ENCODE measurements around the gene KRT8.
"Not testable (repeated sequence)": the region's sequence is repeated elsewhere in the genome, so short reads cannot be mapped to it uniquely, and the experiment has no call there.

The KRT8 gene

GRCh38 chr12:52901715-52902541, 2.9 kb downstream of the KRT8 start:
- no peak for DNase-seq

- DNase-seq = no peak
Observed at GRCh38 chr12:52900896-52901714, 3.8 kb downstream of the KRT8 start.

GRCh38 chr12:52900166-52900895, 4.5 kb downstream of the KRT8 start:
- no peak for DNase-seq

DNA sequence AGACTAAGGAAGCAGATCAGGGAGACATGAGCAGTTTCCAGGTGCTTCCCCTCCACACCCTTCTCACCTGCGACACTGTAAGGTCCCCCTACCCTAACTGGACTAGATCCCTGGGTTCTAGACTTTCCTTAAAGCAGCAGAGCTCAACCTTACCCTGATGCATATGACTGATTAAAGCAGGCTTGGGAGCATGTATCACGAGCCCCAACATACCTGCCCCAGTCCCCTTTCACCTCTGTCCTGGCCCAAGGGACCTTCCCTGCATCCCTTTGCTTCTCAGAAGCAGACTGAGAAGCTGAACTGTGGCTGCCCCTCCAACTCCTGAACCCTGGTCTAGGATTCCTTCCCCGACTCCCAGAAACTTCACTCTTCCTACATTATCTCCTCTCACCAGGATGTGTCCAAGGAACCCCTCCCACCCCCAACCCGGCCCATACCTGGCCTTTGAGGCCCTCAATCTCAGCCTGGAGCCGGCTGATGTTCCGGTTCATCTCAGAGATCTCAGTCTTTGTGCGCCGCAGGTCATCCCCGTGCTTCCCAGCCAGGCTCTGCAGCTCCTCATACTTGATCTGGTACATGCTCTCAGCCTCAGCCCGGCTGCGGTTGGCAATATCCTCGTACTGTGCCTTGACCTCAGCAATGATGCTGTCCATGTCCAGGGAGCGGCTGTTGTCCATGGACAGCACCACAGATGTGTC, 5.4 kb downstream of the KRT8 start:
- no peak for DNase-seq

DNA sequence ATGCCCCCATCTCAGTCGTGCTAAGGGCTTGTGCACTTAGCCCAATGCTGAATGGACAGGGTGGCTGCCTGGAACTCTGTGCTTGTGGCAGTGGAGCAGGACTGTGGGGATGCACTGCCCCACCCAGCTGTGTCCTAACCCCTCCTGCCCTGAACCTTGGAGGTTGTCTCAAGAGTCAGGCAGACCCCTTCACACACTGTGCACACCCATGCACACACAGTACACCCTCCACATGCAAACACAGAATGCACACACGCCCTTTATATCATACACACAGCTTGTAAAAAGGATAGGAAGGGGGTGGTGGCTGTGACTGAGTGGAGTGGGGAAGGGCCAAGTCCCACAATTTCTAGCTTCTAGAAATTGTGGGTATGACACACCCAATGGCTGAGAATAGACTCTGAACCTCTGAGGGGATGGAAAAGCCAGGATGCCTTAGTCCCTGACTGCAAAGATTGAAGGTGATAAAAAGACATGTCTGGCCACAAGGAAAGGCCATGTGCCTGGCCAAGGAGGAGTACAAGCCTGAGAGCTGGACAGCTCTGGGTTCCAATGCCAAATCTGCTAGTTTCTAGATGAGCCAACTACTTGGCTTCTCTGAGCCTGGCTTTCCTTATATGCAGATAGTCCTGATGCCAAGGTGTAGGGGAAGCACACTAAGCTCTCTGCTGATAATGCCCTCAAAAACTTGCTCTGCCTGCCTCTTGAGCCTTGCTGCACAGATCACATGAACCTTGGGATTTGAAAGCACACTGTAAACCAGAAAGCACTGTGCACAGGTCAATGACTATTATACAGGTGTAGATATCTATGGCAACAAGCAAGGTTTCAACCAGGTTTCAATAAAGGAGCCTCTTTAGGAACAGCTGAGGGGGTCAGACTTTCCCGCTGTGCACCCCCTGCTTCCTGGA, 8.4 kb downstream of the KRT8 start:
- no peak for DNase-seq

DNA sequence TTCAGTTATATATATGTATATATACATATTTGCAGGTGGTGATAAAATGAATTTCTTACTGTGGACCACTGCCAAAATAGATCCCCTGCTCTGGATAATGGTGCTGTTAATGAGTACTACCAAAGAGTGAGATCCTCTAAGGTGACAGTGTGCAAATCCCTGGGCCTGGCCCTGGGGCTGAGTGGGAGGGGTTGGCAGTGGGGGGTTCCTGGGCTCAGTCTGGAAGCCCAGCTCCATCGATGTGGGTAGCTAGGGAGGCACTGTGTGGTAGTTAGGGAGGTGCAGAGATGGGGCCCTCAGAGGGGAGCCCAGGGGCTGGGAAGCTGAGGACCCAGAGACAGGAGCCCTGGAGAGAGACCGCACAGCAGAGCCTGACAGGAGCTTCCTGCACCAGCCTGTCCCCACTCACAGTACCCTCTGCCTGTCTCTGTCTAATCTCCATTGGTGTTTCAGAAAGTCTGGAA, 9.1 kb downstream of the KRT8 start:
- no peak for DNase-seq

GRCh38 chr12:52892974-52893373, 11.9 kb downstream of the KRT8 start:
- no peak for DNase-seq

DNA sequence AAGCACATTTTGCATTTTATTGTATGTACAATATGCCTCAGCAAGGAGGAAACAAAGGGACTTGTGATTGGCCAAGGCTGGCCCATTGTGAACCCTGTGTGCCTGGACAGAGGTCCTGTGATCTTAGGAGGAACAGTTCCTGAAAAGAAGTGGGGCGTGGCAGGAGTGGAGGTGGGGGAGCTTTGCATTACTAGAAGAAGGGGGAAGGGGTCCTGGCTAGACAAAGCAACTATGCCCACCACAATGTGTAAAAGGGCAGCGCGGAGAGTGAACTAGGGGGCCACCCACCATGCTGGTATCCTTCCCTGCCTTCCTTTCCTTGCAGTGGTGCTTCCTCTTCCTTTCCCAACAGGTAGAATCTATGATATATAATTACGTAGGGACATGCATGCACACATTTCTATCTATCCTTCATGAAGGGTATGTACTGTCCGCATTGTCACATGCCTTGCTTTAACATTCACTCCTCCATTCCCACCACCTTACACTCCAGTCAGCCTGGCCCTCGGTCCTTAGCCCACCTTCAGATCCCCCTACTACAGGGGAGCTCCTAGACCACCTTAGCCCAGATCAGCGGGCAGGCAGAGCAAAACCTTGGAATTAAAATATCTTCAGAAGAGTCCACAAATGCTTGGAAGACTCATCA, 12.5 kb downstream of the KRT8 start:
- no peak for DNase-seq

DNA sequence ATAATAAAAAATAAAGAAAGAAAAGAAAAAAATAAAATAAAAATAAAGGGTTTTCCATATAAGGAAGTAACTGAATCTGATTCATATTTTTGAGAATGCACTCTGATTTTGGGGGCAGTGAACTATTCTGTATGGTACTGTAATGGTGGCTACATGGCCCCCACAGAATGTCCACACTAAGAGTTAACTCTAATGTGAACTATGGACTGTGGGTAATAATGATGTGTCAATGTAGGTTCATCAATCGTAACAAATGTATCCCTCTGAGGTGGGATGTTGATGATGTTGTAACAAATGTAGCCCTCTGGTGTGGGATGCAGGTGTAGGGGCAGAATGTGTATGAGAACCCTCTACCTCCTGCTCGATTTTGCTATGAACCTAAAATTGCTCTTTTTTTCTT, 13.8 kb downstream of the KRT8 start:
- DNase-seq = no peak

- no peak for DNase-seq
Observed at GRCh38 chr12:52890417-52890816, 14.5 kb downstream of the KRT8 start.

DNA sequence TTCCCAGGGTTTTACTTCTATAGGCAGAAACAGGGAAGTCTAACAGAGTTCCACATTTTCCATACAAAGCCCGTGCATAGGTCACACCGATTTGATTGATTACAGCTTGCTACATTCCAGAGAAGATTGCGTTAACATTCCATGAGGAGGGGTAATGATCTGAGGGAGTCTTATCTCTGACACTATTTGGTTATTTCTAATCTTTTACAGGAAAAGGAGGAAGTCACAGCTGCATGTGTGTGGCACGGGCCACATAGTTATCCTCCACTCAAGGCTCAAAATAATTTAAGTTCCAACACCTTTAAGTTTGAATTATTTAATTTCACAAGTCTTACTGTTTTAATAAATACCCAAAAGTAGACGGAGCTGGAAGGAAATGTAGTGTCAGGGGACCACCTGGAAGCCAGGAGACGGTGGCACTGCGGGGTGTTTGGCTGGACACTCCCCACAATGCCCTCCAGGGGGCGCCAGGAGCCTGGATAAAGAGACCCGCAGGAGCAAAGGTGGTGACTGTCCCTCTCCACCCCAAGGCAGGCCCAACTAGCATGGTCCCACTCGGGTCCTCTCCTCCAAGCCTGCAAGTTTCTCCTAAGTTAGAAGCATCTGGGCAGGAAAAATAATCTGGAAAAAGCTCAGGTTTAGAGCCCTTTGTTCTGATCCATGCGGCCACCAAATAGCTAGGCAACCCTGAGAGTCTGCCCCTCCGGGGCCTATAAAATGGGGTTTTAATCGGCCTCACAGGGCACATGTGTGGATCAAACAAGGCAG, 20.2 kb downstream of the KRT8 start:
- peak; percentile 9 for DNase-seq

GRCh38 chr12:52880499-52880898, 24.4 kb downstream of the KRT8 start:
- not testable (repeated sequence) for DNase-seq

- peak; percentile 60 for DNase-seq
Observed at GRCh38 chr12:52879394-52880351, 25.2 kb downstream of the KRT8 start.

DNA sequence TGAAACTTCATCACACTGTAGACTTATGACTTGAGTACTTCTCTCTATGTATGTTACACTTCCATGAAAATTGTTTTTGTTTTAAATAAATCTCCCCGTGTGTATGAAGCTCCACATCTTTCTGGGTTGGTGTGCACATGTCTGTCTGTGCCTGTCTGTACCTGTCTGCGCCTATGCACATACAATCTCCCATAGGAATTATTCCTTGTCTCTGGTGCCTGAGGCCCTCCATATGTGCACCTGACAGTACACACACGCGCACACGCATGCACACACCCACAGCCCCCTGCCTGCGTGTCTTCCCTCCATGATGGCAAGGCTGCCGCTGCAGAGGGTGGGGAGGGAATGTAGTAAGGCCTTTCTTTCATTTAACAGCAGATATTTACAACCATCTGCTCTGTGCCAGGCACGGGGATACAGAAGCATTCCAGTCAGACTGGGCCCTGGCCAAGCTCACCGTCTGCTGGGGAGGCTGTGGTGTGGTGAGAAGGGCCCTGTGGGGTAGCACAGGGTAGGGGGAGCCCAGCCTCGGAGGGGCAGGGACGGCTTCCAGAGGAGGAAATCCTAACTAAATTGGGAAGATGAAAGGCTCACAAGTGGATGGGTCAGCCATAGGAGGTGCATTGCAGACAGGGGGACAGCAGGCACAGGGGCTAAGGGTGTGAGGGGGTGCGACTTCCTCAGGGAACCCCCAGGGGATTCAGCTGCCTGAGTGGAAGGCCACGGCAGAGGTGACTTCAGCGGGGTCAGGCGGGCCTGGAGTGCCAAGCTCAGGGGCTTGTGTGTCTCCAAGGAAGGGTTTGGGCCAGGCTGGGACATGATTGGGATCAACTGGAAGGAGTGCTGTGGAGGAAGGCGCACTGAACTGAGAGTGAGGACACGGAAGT, 26.1 kb downstream of the KRT8 start:
- no peak for DNase-seq

DNA sequence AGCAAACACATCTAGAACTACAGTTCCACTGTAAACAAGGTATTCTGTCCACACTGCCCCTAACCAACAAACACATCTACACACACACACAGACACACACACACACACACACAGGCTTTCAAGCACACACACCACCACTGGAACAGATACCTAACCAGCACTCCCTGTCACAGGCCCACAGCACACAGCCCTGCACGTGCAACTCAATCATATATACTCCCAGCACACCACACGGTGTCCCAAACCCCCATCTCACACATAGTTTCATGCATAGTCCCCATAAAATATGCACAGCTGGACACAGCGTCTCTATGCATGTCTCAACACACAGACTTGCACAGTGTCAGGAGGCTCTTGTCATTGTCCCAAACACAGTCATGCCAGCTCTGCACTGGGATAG, 27.6 kb downstream of the KRT8 start:
- DNase-seq = no peak

GRCh38 chr12:52876372-52876771, 28.5 kb downstream of the KRT8 start:
- DNase-seq = peak; percentile 48

- DNase-seq = no peak
Observed at GRCh38 chr12:52874573-52875435, 30.1 kb downstream of the KRT8 start.

Data from DMS79 treated with DMSO at 0.1 percent for 48 hours (cell line).